ENCODE measurements around the gene ACSM4.
"Not testable (repeated sequence)": the region's sequence is repeated elsewhere in the genome, so short reads cannot be mapped to it uniquely, and the experiment has no call there.

ACSM4 gene

GRCh38 chr12:7282844-7283243 lies 21.0 kb upstream of the ACSM4 start:
- no peak for TF ChIP-seq CTCF (IDR thresholded peaks at IDR 0.05; ENCODE audit: low read depth, low read length)
- no peaks in the 10 kb centered on the region for H3K9me3 ChIP-seq
- no peak for DNase-seq
- H3K4me1 ChIP-seq: no peaks in the 10 kb centered on the region
- no peaks in the 10 kb centered on the region for H3K36me3 ChIP-seq
- H3K27me3 ChIP-seq: no peaks in the 10 kb centered on the region
- no peak overlapping the region for H3K4me3 ChIP-seq (ENCODE audit: low read depth, low read length)

- Histone ChIP-seq H3K4me3 (ENCODE audit: low read depth, low read length) (no peak overlapping the region), H3K36me3 (no peaks in the 10 kb centered on the region), H3K27me3 (no peaks in the 10 kb centered on the region), H3K4me1 (no peaks in the 10 kb centered on the region), H3K9me3 (no peaks in the 10 kb centered on the region)
- TF ChIP-seq CTCF (IDR thresholded peaks at IDR 0.05; ENCODE audit: low read depth, low read length): no peak
- no peak for DNase-seq
These were observed 14.1 kb upstream of the ACSM4 start for GRCh38 chr12:7289743-7290142.

- not testable (repeated sequence) for H3K4me3 ChIP-seq (ENCODE audit: low read depth, low read length); H3K4me1 ChIP-seq; H3K36me3 ChIP-seq; H3K9me3 ChIP-seq; DNase-seq; H3K27me3 ChIP-seq
These were observed 13.3 kb upstream of the ACSM4 start for GRCh38 chr12:7290588-7290987.

- H3K9me3 ChIP-seq: no peaks in the 10 kb centered on the region
- no peak for TF ChIP-seq CTCF (IDR thresholded peaks at IDR 0.05; ENCODE audit: low read depth, low read length)
These were observed 11.6 kb upstream of the ACSM4 start for GRCh38 chr12:7292300-7292699.

GRCh38 chr12:7293670-7294069 lies 10.2 kb upstream of the ACSM4 start:
- Histone ChIP-seq H3K4me3 (ENCODE audit: low read depth, low read length) (no peak overlapping the region), H3K9me3 (no peaks in the 10 kb centered on the region), H3K27me3 (no peaks in the 10 kb centered on the region), H3K4me1 (no peaks in the 10 kb centered on the region), H3K36me3 (no peaks in the 10 kb centered on the region)
- TF ChIP-seq CTCF (IDR thresholded peaks at IDR 0.05; ENCODE audit: low read depth, low read length): no peak
- no peak for DNase-seq

More at GRCh38 chr12:7292300-7292699, 11.6 kb upstream of the ACSM4 start:
- Histone ChIP-seq H3K4me1 (no peaks in the 10 kb centered on the region), H3K4me3 (ENCODE audit: low read depth, low read length) (no peak overlapping the region), H3K36me3 (no peaks in the 10 kb centered on the region), H3K27me3 (no peaks in the 10 kb centered on the region)
- no peak for DNase-seq

- no peak for DNase-seq
- TF ChIP-seq CTCF (IDR thresholded peaks at IDR 0.05; ENCODE audit: low read depth, low read length): no peak
- Histone ChIP-seq H3K9me3 (no peaks in the 10 kb centered on the region), H3K4me1 (no peaks in the 10 kb centered on the region), H3K36me3 (0 out of 2 replicates have a peak, but pooled peaks cover 3% of the 10 kb centered on the region), H3K4me3 (ENCODE audit: low read depth, low read length) (no peak overlapping the region), H3K27me3 (no peaks in the 10 kb centered on the region)
These were observed 8.3 kb upstream of the ACSM4 start for GRCh38 chr12:7295529-7295928.

GRCh38 chr12:7297865-7298264 lies 6.0 kb upstream of the ACSM4 start:
- Histone ChIP-seq H3K9me3 (no peaks in the 10 kb centered on the region), H3K4me3 (ENCODE audit: low read depth, low read length) (no peak overlapping the region), H3K36me3 (0 out of 2 replicates have a peak, but pooled peaks cover 3% of the 10 kb centered on the region), H3K4me1 (no peaks in the 10 kb centered on the region), H3K27me3 (no peaks in the 10 kb centered on the region)
- no peak for DNase-seq
- TF ChIP-seq CTCF (IDR thresholded peaks at IDR 0.05; ENCODE audit: low read depth, low read length): no peak
